GM21367 (cell line): ENCODE measurements around the gene ATP6V0A4.

Experiments
- ATAC-seq: cut with Tn5 transposase; IDR thresholded peaks from one replicate; pipeline ENCODE4 v1.9.1; 2021; ENCODE audit not compliant: unreplicated experiment

ATP6V0A4 gene

DNA sequence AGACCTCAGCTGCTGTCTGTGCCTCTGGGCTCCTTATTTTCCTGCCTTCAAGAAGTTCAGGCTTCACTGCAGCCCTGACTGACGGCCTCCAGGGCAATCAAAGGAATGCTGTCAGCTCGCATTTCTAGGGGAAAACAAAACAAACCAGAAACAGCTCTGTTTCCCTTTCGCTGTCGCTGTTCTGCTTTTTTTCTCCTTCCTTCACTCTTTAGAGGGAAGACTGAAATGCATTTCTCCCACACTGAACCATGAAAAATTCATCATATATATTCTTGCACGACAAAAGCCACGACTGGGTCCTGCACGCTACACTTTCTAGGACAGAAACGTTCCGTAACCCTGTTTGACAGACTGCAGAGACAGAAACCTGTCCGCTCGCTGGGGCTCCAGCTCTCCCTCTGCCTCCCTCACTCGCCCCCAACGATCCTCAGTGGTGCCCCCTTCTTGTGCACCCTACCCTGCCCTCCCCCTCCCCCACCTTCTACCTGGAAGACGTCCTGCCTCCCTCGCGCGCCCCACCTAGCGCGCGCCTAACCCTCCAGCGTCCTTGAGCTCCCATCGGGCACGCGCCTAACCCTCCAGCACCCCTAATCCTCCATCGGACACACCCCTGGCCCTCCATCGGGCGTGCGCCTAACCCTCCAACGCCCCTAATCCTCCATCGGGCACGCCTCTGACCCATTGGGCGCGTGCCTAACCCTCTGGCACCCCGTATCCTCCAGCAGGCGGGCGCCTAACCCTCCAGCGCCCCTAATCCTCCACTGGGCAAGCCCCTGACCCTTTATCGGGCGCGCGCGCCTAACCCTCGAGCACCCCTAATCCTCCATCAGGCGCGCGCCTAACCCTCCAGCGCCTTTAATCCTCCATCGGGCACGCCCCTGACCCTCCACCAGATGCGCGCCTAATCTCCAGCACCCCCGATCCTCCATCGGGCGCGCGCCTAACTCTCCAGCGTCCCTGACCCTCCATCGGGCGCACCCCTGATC is 134.0 kb downstream of the ATP6V0A4 start:
- ATAC-seq, result no peak

DNA sequence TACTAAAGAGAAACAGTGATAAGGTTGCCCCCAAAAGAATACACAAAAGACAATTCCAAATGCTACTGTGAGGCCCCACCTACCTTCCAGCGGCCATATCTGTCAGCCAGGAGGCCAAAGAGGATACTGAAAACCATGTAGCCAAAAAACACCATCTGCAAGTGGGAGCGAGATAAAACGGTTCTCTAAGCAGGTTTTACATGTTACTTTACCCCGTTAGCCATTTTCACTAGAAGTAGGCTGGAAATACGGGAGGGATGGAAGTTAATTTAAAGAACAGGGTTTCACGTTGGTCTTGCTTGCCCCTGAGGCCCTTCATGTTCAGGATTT is 135.0 kb downstream of the ATP6V0A4 start:
- ATAC-seq, result no peak

DNA sequence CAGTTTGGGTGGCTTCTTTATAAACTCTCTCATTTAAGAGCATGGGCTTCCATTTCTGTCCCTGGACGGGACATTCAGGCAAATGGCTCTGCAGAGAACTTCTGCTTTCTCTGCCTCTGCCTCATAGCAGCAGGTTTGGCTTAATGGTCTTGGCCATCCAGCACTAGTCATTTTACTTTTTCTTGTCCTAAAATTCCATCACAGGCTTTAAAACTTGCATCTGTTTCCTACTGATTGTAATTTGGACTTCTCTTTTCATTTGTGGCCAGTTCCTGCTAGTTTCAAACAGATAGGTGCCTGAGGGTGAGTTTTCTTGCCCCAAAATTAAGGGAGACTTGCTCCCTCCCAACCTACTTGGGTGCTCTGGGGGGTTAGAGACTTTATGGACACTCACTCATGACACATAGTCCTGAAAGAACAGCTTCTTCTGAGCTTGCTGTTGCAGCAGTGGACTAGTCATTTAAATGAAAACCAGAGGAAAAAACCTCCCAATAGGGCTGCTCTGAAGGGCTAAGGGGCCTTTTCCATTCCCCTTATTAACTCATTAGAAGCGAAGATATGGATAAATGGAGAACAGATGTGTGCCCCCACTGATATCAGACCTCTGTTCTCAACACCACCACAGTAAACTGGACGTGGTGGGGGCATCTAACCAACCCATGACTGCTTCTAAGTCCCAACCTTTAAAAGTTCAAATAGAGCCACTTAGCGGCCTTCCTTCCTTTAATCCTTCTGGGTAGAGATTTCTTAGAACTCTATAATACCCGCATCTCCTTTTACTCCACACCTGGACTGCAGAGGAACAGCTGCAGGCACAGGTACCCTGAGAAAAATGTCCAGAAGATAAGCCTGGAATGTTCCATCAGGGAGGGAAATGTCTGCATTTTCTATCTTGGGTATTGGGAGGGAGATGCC is 135.7 kb downstream of the ATP6V0A4 start:
- no peak for ATAC-seq

DNA sequence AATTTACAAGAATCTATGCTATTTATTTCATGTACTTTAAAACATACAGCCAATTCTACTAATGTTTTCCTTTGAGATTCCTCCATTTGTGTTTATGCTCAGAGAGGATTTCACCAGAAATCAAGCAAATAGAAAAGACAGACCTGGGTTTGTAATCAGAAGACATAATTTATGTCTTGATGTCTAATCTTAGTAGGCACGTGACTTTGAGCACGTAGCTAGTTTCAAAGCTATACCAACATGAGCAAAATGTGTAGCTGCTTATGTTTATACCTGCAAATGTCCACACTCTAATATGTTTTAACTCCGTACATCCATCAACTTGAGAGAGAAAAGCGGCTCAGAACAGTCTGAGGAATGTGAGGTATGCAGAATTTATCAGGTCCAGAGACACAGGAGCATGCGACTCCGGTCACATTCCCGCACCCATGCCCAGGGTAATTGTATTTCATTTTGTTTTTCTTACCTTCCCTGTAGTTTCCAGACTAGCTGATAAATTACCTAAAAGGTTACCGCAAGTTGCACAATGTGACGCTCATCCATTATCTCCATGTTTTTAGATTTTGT is 136.8 kb downstream of the ATP6V0A4 start:
- no peak for ATAC-seq

DNA sequence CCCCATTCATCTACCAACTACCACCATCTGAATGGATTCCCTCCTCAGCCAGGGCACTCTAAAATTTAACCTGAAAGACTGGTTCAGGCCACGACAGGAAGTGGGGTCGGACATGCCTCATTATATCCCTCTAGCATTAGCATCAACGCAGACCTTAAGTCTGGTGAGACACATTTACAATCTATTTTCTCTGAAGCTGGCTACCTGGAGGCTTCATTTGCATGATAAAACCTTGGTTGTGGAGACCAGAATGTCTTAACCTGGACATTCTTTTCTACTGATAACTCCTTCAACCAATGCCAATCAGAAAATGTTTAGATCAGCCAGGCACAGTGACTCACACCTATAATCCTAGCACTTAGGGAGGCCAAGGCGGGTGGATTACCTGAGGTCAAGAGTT is 139.1 kb downstream of the ATP6V0A4 start:
- ATAC-seq, result no peak

DNA sequence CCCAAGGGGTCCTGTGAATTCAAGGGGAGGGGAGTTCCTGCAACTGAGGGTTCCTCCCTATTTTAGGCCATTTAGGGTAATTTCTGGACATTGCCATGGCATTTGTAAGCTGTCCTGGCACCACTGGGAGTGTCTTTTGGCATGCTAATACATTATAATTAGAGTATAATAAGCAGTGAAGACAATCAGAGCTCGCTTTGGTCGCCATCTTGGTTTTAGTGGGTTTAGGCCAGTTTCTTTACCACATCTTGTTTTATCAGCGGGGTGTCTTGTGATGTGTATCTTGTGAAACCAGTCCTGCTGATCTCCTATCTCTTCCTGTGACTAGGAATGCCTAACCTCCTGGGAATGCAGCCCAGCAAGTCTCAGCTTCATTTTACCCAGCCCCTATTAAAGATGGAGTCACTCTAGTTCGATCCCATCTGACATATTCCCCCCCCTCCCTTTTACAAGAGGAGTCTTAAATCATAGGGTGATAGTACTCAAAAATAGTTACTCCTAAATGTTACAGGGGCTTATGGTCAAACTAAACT is 140.1 kb downstream of the ATP6V0A4 start:
- no peak for ATAC-seq

DNA sequence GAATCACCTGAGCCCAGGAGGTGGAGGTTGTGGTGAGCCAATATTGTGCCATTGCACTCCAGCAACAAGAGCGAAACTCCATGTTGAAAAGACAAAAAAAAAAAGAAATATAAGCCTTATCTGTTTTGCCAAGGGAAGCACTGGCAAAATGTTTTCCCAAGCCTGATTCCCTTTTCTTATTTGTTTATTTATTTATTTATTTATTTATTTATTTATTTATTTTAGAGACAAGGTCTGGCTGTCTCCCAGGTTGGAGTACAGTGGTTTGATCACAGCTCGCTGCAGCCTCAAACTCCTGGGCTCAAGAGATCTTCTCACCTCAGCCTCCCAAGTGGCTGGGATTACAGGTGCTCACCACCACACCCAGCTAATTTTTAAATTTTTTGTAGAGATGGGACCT is 141.0 kb downstream of the ATP6V0A4 start:
- ATAC-seq, result no peak
